Measurements from ENCODE around the gene SPATA17. TPM values are rescaled to one million over a fixed set of nuclear protein-coding genes. Genes with fewer than 3 reads are reported as not detected.
"Not testable (repeated sequence)": the region's sequence is repeated elsewhere in the genome, so short reads cannot be mapped to it uniquely, and the experiment has no call there.

Gene SPATA17, protein sequence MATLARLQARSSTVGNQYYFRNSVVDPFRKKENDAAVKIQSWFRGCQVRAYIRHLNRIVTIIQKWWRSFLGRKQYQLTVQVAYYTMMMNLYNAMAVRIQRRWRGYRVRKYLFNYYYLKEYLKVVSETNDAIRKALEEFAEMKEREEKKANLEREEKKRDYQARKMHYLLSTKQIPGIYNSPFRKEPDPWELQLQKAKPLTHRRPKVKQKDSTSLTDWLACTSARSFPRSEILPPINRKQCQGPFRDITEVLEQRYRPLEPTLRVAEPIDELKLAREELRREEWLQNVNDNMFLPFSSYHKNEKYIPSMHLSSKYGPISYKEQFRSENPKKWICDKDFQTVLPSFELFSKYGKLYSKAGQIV
- polyA plus RNA-seq (2014; cell fraction: cytosol; rRNA removed) = 0.44 and 0.79 TPM in 2 replicates
- 1.2 and 2.4 TPM in 2 replicates for polyA plus RNA-seq (2014; cell fraction: nucleus; rRNA removed)

- DNase-seq (ENCODE audit: low spot score) = peak; percentile 90
These were observed at the start of gene SPATA17, which contains the start of gene GPATCH2 for GRCh38 chr1:217630711-217631591. SPATA17 (plus strand) TSS chr1:217631344; CDS start chr1:217631379, 35 bp downstream. GPATCH2 (minus strand) TSS chr1:217631090; CDS start chr1:217630971, 119 bp downstream.

DNA sequence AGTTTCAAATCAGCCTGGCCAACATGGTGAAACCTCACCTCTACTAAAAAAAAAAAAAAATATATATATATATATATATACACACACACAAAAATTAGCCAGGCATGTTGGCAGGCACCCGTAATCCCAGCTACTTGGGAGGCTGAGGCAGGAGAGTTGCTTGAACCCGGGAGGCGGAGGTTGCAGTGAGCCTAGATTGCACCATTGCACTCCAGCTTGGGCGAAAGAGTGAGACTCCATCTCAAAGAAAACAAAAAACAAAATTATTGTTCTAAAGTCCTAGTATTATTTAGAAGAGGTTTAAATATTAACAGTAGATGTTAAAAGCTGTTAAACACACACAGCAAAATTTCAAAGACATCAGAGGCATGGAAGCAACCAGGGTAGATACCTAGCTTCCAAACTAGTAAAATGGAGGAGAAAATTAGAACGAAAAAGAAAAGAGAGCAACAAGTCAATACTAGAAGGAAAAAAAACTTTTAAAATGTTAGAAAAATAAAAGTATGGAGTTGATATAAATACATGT lies 46.8 kb upstream of the SPATA17 start:
- DNase-seq (ENCODE audit: low spot score) = not testable (repeated sequence)

DNA sequence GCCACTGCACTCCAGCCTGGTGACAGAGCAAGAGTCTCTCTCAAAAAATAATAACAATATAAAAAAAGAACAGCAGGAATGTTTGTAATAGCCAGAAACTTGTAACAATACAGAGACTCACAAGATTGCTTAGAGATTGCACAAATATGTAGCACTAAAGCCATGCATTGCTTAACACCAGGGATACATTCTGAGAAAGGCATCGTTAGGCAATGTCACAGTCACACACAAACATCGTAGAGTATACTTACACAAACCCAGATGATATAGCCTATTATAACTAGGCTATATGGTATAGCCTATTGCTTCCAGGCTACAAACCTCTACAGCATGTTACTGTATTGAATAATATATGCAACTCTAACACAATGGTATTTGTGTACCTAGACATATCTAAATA lies 45.6 kb upstream of the SPATA17 start:
- no peak for DNase-seq (ENCODE audit: low spot score)

DNA sequence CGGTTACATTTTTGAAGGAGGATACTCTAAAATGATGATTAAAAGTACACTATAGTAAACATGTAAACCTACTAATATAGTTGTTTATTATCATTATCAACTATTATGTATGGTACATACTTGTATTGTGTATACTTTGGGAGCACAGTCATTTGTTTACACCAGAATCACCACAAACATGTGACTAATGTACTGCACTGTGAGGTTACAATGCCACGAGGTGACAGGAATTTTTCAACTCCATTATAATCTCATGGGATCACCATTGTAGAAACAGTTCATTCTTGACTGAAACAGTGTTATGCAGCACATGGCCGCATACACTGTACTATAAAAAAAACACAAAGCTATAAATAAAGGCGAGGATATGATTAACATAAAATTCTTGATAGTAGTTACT lies 44.6 kb upstream of the SPATA17 start:
- DNase-seq (ENCODE audit: low spot score) = no peak

DNA sequence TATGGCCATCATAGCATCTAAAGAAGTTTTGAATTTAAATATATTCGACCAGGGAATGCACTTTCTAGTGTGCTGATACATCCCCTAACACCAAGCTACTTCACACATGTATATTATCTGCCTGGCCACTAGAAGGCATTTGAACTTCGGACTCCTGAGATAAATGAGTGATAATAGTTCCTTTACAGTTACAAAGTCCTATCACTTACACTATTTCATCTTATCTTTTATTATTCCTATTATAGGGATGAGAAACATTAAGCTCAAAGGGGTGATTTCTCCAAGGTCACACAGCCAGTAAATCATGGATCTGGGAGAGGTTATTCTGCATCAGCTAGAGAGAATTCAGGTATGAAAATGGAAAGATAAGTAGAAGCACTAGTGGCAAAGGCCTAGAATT lies 40.5 kb upstream of the SPATA17 start:
- no peak for DNase-seq (ENCODE audit: low spot score)

DNA sequence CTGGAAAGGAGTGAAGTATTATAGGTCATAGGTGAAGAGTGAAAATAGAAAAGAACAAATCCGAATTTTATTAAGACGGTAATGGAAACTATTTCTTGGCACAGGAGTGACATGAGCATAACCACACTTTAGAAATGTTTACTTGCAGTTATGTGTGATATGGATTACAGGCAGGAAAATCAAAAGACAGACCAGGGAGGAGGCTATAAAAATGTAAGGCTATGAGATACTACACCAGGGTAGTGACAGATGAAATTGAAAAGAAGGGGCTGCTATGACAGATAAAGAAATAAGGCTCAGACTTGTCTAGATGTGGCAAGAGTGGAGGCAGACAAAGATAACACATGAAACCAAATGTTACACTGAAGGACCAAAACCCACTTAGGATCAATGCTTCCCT lies 32.0 kb upstream of the SPATA17 start:
- no peak for DNase-seq (ENCODE audit: low spot score)

GRCh38 chr1:217602380-217602779 lies 28.8 kb upstream of the SPATA17 start:
- DNase-seq (ENCODE audit: low spot score) = no peak

DNA sequence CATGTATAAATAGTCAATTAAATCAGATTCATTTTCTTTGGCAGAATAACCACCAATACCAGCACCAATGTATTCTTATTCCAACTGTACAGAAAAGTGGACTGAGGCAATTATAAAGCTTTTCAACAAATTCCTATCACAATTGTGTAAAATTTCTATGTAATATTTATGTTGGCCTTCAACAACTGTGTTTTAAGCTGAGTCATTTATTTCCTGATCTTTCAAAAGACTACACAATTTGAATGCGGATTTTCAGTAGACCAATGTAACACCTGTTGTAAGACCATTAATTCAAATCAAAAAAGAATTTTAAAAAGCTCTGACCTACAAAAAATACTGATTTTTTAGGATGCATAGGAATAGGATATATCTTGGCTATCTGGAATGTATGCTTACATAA lies 25.8 kb upstream of the SPATA17 start:
- no peak for DNase-seq (ENCODE audit: low spot score)

- no peak for DNase-seq (ENCODE audit: low spot score)
These were observed 16.9 kb upstream of the SPATA17 start for GRCh38 chr1:217614200-217614712.

- DNase-seq (ENCODE audit: low spot score) = no peak
These were observed 14.0 kb upstream of the SPATA17 start for GRCh38 chr1:217617126-217617525.

DNA sequence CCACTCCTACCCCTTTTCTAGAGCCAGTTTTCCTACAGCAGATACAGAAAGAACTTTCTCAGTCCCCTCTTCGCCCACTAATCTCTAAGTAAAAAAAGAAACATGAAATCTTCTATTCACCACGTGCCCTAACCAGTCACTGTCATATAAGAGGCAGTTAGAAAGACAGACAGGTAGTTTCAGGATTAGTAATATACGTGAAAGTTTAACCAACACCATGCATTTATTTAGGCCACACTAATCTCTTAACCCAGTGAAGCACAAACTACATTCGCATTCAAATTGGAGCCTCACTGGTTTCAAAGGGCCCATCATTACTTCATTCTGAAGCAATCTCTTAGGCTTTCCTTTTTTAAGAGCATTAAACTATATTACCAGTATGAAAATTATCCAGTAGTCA lies 10.3 kb upstream of the SPATA17 start:
- DNase-seq (ENCODE audit: low spot score) = no peak

DNA sequence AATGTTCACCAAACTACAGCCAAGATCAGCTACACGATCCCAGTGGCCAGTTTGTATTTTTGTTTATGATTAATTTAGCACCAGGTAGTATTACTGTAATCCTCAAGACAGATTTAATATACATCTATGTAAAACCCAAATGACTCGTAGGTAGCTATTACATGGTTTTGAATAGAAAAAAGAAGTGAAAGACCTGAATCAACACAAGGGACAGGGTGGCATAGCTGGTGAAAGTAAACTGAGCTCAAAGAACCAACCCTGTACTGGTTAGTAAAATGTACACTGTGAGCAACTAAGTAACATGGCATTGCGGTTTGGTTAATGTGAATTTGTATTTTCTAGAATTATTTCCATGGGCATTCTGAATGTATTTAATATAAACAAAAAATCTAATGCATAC lies 9.1 kb upstream of the SPATA17 start:
- DNase-seq (ENCODE audit: low spot score) = no peak

- no peak for DNase-seq (ENCODE audit: low spot score)
These were observed 4.8 kb upstream of the SPATA17 start for GRCh38 chr1:217626321-217626720.

DNA sequence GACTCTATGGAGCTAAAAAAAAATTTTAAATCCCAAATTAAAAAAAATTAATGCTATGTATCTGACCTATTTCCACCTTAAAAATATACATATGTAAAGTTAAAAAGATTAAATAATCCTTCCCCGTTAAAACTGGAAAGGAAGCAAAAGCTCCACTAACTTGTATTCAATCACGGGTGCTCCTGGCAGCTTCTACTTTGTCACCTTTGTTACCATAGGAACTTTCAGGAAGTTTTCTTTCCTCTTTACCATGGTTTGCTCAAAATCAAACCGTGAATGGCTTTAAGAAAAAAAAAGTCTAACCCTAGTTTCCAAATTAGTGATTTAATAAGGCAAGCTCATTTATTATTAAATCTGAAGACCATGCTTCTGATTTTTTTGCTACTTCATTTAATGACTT lies 3.7 kb upstream of the SPATA17 start:
- DNase-seq (ENCODE audit: low spot score) = no peak

DNA sequence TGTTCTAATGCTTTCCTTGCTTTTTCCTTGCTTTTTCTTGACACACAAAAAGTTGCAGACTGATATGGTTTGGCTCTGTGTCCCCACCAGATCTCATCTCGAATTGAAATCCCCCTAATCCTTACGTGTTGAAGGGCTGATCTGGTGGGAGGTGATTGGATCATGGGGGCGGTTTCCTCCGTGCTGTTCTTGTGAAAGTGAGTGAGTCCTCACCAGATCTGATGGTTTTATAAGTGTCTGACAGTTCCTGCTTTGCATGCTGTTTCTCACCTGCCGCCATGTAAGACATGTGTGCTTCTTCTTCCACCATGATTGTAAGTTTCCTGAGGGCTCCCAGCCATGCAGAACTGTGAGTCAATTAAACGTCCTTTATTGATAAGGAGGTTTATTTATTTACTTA lies 11.3 kb downstream of the SPATA17 start:
- no peak for DNase-seq (ENCODE audit: low spot score)

GRCh38 chr1:217647791-217648190 lies 16.6 kb downstream of the SPATA17 start:
- no peak for DNase-seq (ENCODE audit: low spot score)

DNA sequence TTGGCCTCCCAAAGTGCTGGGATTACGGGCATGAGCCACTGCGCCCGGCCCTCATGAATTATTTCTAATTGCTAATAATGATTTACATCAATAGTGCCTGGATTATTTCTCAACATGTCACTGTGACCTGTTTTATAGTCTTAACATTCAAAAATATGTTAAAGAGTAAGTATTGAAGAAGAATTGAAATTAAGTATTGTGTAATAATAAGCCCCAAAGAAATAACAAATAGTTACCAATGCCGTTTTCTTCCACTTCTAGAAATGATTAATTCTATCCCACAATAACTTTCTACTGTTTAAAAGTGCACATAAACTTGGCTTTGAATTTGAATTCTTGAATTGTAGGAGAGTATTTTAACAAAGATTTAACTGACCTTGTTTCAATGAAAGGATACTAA lies 19.5 kb downstream of the SPATA17 start:
- no peak for DNase-seq (ENCODE audit: low spot score)

- DNase-seq (ENCODE audit: low spot score) = no peak
These were observed 29.4 kb downstream of the SPATA17 start for GRCh38 chr1:217660353-217661062.

- no peak for DNase-seq (ENCODE audit: low spot score)
These were observed 30.3 kb downstream of the SPATA17 start for GRCh38 chr1:217661407-217661806.

GRCh38 chr1:217668351-217668940 lies 37.3 kb downstream of the SPATA17 start:
- DNase-seq (ENCODE audit: low spot score) = no peak

- no peak for DNase-seq (ENCODE audit: low spot score)
These were observed 42.2 kb downstream of the SPATA17 start for GRCh38 chr1:217673387-217673786.
